ENCODE data around the gene PIK3R6. TPM values are rescaled to one million over a fixed set of nuclear protein-coding genes. Genes with fewer than 3 reads are reported as not detected.

PIK3R6 gene
- total RNA-seq, 4 donors from 2014 or later, result 0.52 to 2.5 (median 1.1) TPM

- H3K4me3 ChIP-seq (ENCODE audit: low read depth, poor library complexity, severe bottlenecking), result no peak overlapping the region
- no peak for TF ChIP-seq CTCF (IDR thresholded peaks at IDR 0.05)
- no peak for TF ChIP-seq POLR2A (IDR thresholded peaks at IDR 0.05)
- intact Hi-C loops (cut with DNase I; ENCODE audit: low total_unique reads), result no loop called here
- WGBS, 2 donors, result 82 to 87% methylated on average over 3 of the region's 3 CpGs
- no peak for DNase-seq (ENCODE audit: low spot score in 2 of 2)
Measured at GRCh38 chr17:8893059-8893458, 25.6 kb upstream of the PIK3R6 start.

DNA sequence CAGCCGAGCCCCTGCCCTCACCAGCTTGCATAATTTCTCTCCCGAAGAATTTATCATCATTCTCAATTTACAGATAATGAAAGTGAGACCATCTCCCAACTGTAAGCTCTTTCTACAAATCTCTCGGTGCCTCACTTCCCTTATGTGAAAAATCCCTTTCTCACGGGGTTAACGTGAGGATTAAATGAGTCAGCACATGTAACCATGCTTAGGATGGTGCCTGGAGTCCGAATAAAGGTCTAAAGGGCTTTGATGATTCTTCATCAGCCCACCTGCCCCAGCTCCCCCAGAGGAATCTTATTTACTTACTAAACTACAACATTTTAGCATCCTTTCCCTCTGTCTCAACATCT, 24.8 kb upstream of the PIK3R6 start:
- no peak for DNase-seq (ENCODE audit: low spot score in 2 of 2)
- 58 to 65% methylated on average over 6 of the region's 6 CpGs for WGBS, 2 donors
- H3K4me3 ChIP-seq (ENCODE audit: low read depth, poor library complexity, severe bottlenecking), result no peak overlapping the region
- intact Hi-C loops (cut with DNase I; ENCODE audit: low total_unique reads), result no loop called here
- TF ChIP-seq CTCF (IDR thresholded peaks at IDR 0.05) (no peak), POLR2A (IDR thresholded peaks at IDR 0.05) (no peak)

DNA sequence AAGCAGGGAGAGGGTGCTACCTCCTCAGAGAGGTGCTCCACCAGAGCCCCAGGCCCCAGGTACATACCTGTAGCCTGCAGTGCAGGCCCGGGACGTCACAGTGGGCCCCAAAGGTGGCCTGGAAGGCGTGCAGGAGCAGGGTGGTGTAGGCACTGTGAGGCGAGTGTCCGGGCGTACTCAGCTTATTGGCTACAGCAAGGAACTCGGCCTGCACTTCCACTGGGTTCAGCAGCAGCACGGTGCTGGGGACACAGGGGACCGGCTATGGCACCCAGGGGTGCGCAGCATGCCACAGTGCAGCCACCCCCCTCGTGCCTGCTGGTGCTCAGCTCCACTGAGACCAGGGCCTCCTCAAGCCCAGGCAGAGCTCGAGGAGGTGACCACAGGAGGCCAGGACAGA, 23.2 kb upstream of the PIK3R6 start:
- 89% methylated on average over 12 of the region's 12 CpGs for WGBS, 2 donors
- intact Hi-C loops (cut with DNase I; ENCODE audit: low total_unique reads), result no loop called here
- no peak for DNase-seq (ENCODE audit: low spot score in 2 of 2)
- TF ChIP-seq POLR2A (IDR thresholded peaks at IDR 0.05) (no peak), CTCF (IDR thresholded peaks at IDR 0.05) (no peak)
- H3K4me3 ChIP-seq (ENCODE audit: low read depth, poor library complexity, severe bottlenecking), result no peak overlapping the region

DNA sequence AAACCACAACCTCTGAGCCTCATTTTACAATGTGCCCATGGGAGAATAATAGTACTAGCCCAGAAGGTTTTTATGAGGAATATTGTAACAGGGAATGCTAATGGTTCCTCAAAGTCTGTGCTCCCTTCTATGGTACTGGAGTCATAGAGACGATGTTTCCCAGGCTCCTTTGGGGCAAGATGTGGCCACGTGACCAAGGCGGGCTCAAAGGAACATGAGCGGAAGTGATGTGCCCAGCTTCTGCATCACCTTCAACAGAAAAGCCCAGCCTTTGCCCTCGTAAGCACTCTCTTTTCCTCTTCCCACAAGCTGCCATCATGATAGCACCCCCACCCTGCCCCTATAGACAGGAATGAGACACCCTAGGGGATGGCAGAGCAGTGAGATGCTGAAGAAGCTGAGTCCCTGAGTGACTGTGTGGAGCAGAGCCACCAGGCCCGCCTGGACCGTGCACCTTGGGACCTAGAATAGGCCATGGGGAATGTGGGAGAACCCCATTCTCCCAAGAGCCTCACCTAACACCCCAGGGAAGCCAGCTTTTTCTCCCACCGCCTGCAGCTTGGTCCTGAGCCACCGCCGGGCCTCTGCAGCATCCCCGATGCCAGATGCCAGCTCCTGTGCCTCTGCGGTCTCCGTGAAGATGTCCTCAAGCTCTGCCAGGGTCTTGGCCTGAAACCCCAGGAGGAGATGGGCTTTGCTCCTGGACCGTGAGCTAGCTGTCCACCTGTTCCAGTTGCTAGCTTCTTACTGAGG, 22.2 kb upstream of the PIK3R6 start:
- no peak for DNase-seq (ENCODE audit: low spot score in 2 of 2)
- TF ChIP-seq POLR2A (IDR thresholded peaks at IDR 0.05) (no peak), CTCF (IDR thresholded peaks at IDR 0.05) (no peak)
- H3K4me3 ChIP-seq (ENCODE audit: low read depth, poor library complexity, severe bottlenecking), result no peak overlapping the region
- intact Hi-C loops (cut with DNase I; ENCODE audit: low total_unique reads), result no loop called here
- WGBS, 2 donors, result 95 to 97% methylated on average over 14 of the region's 14 CpGs

- no peak for DNase-seq (ENCODE audit: low spot score in 2 of 2)
- 60 to 84% methylated on average over 8 of the region's 8 CpGs for WGBS, 2 donors
- TF ChIP-seq CTCF (IDR thresholded peaks at IDR 0.05) (no peak), POLR2A (IDR thresholded peaks at IDR 0.05) (no peak)
- intact Hi-C loops (cut with DNase I; ENCODE audit: low total_unique reads), result no loop called here
- H3K4me3 ChIP-seq (ENCODE audit: low read depth, poor library complexity, severe bottlenecking), result no peak overlapping the region
Measured at GRCh38 chr17:8888704-8889302, 21.3 kb upstream of the PIK3R6 start.
